H1 (cell line): ENCODE measurements around the gene MINAR1. TPM values are rescaled to one million over a fixed set of nuclear protein-coding genes. Genes with fewer than 3 reads are reported as not detected.

Experiments used
- SAP30 ChIP-seq: fragments of 300-600 bp; sonication (generic); IDR thresholded peaks from 2 replicates; pipeline ENCODE4 v1.7.1; 2012; ENCODE audit warnings: low read length, moderate library complexity, mild to moderate bottlenecking, inconsistent platforms; ENCODE audit not compliant: insufficient read depth, insufficient replicate concordance
- polyA plus RNA-seq, 7 experiments: library from polyadenylated mRNA; depleted of rRNA in 3 of 7; stranded (reverse) in 5 of 7; unstranded in 2 of 7; fragments of >200 nt in 5 of 7; fragments of 200-250 nt in 2 of 7; gene quantifications; 1 replicate in 5 of 7; 2 replicates in 1 of 7; 4 replicates in 1 of 7; pipeline versions ENCODE4 v1.2.1 to v1.2.3, GENCODE V29; 2011 to 2013; ENCODE audit warnings: missing spikeins in 2 of 7, mixed read lengths in 2 of 7
- total RNA-seq: library from RNA; stranded (reverse); fragmentation: NEBNext Ultra II Directional; extraction: Animal tissue kit (Norgen Biotek cat#: 25700); gene quantifications from 2 replicates; pipeline ENCODE4 v1.2.1, GENCODE V29; 2021

Gene MINAR1
- total and polyA plus RNA-seq, 2 of the 8 experiments (the other 6 are each of a cell fraction or from before 2014, with no cell fraction given): 0.17 to 0.67 TPM

DNA sequence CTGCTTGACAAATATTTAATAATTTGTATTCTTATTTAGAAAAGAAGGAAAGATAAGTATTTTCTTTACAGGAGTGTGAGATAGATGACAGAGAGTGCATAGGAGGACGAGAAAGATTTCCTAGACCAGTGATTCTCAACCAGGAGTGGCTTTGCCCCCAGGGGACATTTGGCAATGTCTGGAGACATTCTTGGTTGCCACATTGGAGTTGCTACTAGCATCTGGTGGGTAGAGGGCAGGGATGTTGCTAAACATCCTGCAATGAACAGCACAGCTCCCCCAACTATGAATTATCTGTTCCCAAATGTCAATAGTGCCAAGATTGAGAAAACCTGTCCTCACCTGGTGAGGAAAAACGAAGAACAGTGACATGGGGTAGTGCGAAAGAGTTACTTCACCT lies 30.8 kb upstream of the MINAR1 start (continued):
- no peak for TF ChIP-seq SAP30
